Endodermal cell (in vitro differentiated cells): ENCODE results near the gene DZIP1. TPM values are rescaled to one million over a fixed set of nuclear protein-coding genes. Genes with fewer than 3 reads are reported as not detected.

Experiments
- DNase-seq: peaks from one replicate; pipeline ENCODE4 v3.0.0-alpha.2; 2017
- H3K27ac ChIP-seq: 2 replicates; pipeline ENCODE4 v1.5.1; 2013; ENCODE audit warnings: mild to moderate bottlenecking, low read depth, low read length, moderate library complexity
- H3K27me3 ChIP-seq: 2 replicates; pipeline ENCODE4 v1.6.1; 2013; ENCODE audit warnings: mild to moderate bottlenecking, low read length, moderate library complexity; ENCODE audit not compliant: insufficient read depth, control insufficient read depth, poor library complexity, severe bottlenecking
- H3K36me3 ChIP-seq: 2 replicates; pipeline ENCODE4 v1.7.0; 2013; ENCODE audit warnings: mild to moderate bottlenecking, low read length, moderate library complexity; ENCODE audit not compliant: control insufficient read depth, insufficient read depth
- H3K4me1 ChIP-seq: one replicate; pipeline ENCODE4 v1.7.0; 2013; ENCODE audit warnings: low read length; ENCODE audit not compliant: control insufficient read depth, insufficient read depth
- H3K4me3 ChIP-seq: 2 replicates; pipeline ENCODE4 v1.5.1; 2013; ENCODE audit warnings: mild to moderate bottlenecking, low read length, moderate library complexity
- H3K9ac ChIP-seq: 2 replicates; pipeline ENCODE4 v1.6.1; 2013; ENCODE audit warnings: mild to moderate bottlenecking, low read length, moderate library complexity; ENCODE audit not compliant: poor library complexity, severe bottlenecking; ENCODE audit errors: extremely low read depth
- H3K9me3 ChIP-seq: 2 replicates; pipeline ENCODE4 v1.6.1; 2013; ENCODE audit warnings: mild to moderate bottlenecking, low read length, moderate library complexity; ENCODE audit not compliant: control insufficient read depth
- H3K27ac Mint-ChIP-seq: 2 replicates; pipeline ENCODE4 v1.8.0; 2020; ENCODE audit warnings: mixed read lengths
- H3K27me3 Mint-ChIP-seq: 2 replicates; pipeline ENCODE4 v1.8.0; 2021; ENCODE audit warnings: mild to moderate bottlenecking, mixed read lengths; ENCODE audit not compliant: insufficient read depth
- H3K36me3 Mint-ChIP-seq: 2 replicates; pipeline ENCODE4 v1.8.0; 2020; ENCODE audit warnings: low read depth, mixed read lengths
- H3K4me1 Mint-ChIP-seq: 2 replicates; pipeline ENCODE4 v1.8.0; 2020; ENCODE audit warnings: mixed read lengths
- H3K4me3 Mint-ChIP-seq: 2 replicates; pipeline ENCODE4 v1.8.0; 2020; ENCODE audit warnings: mild to moderate bottlenecking, moderate library complexity, mixed read lengths
- H3K9me3 Mint-ChIP-seq: 2 replicates; pipeline ENCODE4 v1.8.0; 2020; ENCODE audit warnings: mild to moderate bottlenecking, mixed read lengths
- CTCF ChIP-seq: fragments of 200-600 bp; sonication (generic); conservative IDR thresholded peaks from 2 replicates; pipeline ENCODE4 v1.5.0; 2021; ENCODE audit warnings: antibody characterized with exemption, mild to moderate bottlenecking
- WGBS, 2 experiments: methylation state at CpG; one replicate each; pipeline versions ENCODE4 v1.1.5 to v1.1.7; 2013; ENCODE audit warnings: missing lambda C conversion rate in 2 of 2, mixed read lengths in 1 of 2; ENCODE audit not compliant: insufficient coverage in 1 of 2, insufficient read length in 1 of 2; 5-methylcytosine and 5-hydroxymethylcytosine counted together
- total RNA-seq, 2 donors: library from RNA; stranded (reverse); fragmentation: NEBNext Ultra II Directional in 1 of 2; extraction: Animal tissue kit (Norgen Biotek cat#: 25700) in 1 of 2; gene quantifications; 2 replicates in 1 of 2; 3 replicates in 1 of 2; pipeline ENCODE4 v1.2.1, GENCODE V29; 2021

Gene DZIP1
- total RNA-seq, 2 donors from 2014 or later, result 36.2 to 59.9 TPM

- Histone ChIP-seq H3K9ac (no peak overlapping the region), H3K27ac (no peak overlapping the region), H3K36me3 (no peaks in the 10 kb centered on the region), H3K9me3 (no peaks in the 10 kb centered on the region), H3K4me1 (no peaks in the 10 kb centered on the region), H3K4me3 (no peak overlapping the region), H3K27me3 (no peaks in the 10 kb centered on the region)
- Mint-ChIP-seq H3K27ac (no peak overlapping the region), H3K36me3 (no peaks in the 10 kb centered on the region), H3K9me3 (no peaks in the 10 kb centered on the region), H3K4me3 (no peak overlapping the region), H3K4me1 (peaks cover 3% of the 10 kb centered on the region), H3K27me3 (no peaks in the 10 kb centered on the region)
- TF ChIP-seq CTCF, result no peak
- DNase-seq, result no peak
- WGBS, 2 experiments, result 89 to 100% methylated on average over 2 to 7 of the region's 8 CpGs
Observed at GRCh38 chr13:95541911-95542474, 102.5 kb downstream of the DZIP1 start.

- Histone ChIP-seq H3K27me3 (no peaks in the 10 kb centered on the region), H3K4me1 (no peaks in the 10 kb centered on the region), H3K9ac (no peak overlapping the region), H3K4me3 (no peak overlapping the region), H3K36me3 (no peaks in the 10 kb centered on the region), H3K9me3 (no peaks in the 10 kb centered on the region), H3K27ac (no peak overlapping the region)
- no peak for TF ChIP-seq CTCF
- Mint-ChIP-seq H3K27ac (no peak overlapping the region), H3K9me3 (no peaks in the 10 kb centered on the region), H3K4me3 (no peak overlapping the region), H3K4me1 (no peaks in the 10 kb centered on the region), H3K27me3 (no peaks in the 10 kb centered on the region), H3K36me3 (no peaks in the 10 kb centered on the region)
- DNase-seq, result no peak
- 71 to 73% methylated on average over 1 to 2 of the region's 2 CpGs for WGBS, 2 experiments
Observed at GRCh38 chr13:95541308-95541707, 103.2 kb downstream of the DZIP1 start.

GRCh38 chr13:95540888-95541287 is 103.6 kb downstream of the DZIP1 start:
- no peak overlapping the region for H3K4me3 Mint-ChIP-seq
- H3K36me3 ChIP-seq, result no peaks in the 10 kb centered on the region
- 89 to 95% methylated on average over 4 to 6 of the region's 6 CpGs for WGBS, 2 experiments

More at GRCh38 chr13:95540888-95541287, 103.6 kb downstream of the DZIP1 start:
- Histone ChIP-seq H3K9ac (no peak overlapping the region), H3K4me3 (no peak overlapping the region), H3K9me3 (no peaks in the 10 kb centered on the region), H3K4me1 (no peaks in the 10 kb centered on the region), H3K27ac (no peak overlapping the region), H3K27me3 (no peaks in the 10 kb centered on the region)
- H3K27ac Mint-ChIP-seq, result no peak overlapping the region
- no peaks in the 10 kb centered on the region for H3K4me1 Mint-ChIP-seq
- no peaks in the 10 kb centered on the region for H3K9me3 Mint-ChIP-seq
- no peak for DNase-seq
- H3K27me3 Mint-ChIP-seq, result no peaks in the 10 kb centered on the region
- no peak for TF ChIP-seq CTCF
- H3K36me3 Mint-ChIP-seq, result no peaks in the 10 kb centered on the region
